Aorta (tissue), 5 donors: ENCODE results near the gene ZNF679. TPM values are rescaled to one million over a fixed set of nuclear protein-coding genes. Genes with fewer than 3 reads are reported as not detected.
A peak's percentile ranks its signal among the peaks of the same experiment; 100 is the strongest.
"Not testable (repeated sequence)": the region's sequence is repeated elsewhere in the genome, so short reads cannot be mapped to it uniquely, and the experiment has no call there.

Experiments used
- ATAC-seq: fragments of 200-7000 bp; cut with Tn5 transposase; one replicate; pipeline ENCODE4 v1.9.1; 2022; ENCODE audit warnings: moderate library complexity; ENCODE audit not compliant: low FRiP score
- DNase-seq, 2 donors: peaks; one replicate each; pipeline ENCODE4 v3.0.0-alpha.2; 2020
- H3K27ac ChIP-seq, 2 donors: one replicate each; pipeline ENCODE4 v1.5.1; 2013; ENCODE audit warnings: low read length in 2 of 2, mild to moderate bottlenecking in 2 of 2, moderate library complexity in 2 of 2, control low read depth in 1 of 2, inconsistent platforms in 1 of 2, low read depth in 1 of 2
- H3K27me3 ChIP-seq, 2 donors: one replicate each; pipeline ENCODE4 v1.6.1; 2013; ENCODE audit warnings: control low read depth in 1 of 2, low read length in 1 of 2, mild to moderate bottlenecking in 1 of 2, moderate library complexity in 1 of 2; ENCODE audit not compliant: insufficient read depth in 2 of 2, control insufficient read depth in 1 of 2
- H3K36me3 ChIP-seq, 2 donors: one replicate each; pipeline ENCODE4 v1.6.1; 2013; ENCODE audit warnings: control low read depth in 1 of 2, low read length in 1 of 2, mild to moderate bottlenecking in 1 of 2; ENCODE audit not compliant: insufficient read depth in 2 of 2, control insufficient read depth in 1 of 2
- H3K4me1 ChIP-seq, 2 donors: one replicate each; pipeline ENCODE4 v1.6.1; 2013; ENCODE audit warnings: low read length in 2 of 2, control low read depth in 1 of 2, mild to moderate bottlenecking in 1 of 2, moderate library complexity in 1 of 2; ENCODE audit not compliant: insufficient read depth in 2 of 2, control insufficient read depth in 1 of 2
- H3K4me3 ChIP-seq, 2 donors: one replicate each; pipeline ENCODE4 v1.5.1; 2013; ENCODE audit warnings: low read length in 2 of 2, control low read depth in 1 of 2, mild to moderate bottlenecking in 1 of 2
- H3K9me3 ChIP-seq: one replicate; pipeline ENCODE4 v1.6.1; 2013; ENCODE audit warnings: mild to moderate bottlenecking, low read length; ENCODE audit not compliant: control insufficient read depth
- WGBS, 2 donors: extraction: QIAGEN DNeasy Blood & Tissue Kit; methylation state at CpG; one replicate each; pipeline ENCODE4 v1.1.7; 2013; 5-methylcytosine and 5-hydroxymethylcytosine counted together
- intact Hi-C, 2 donors: fragments of 100-400 bp; cut with DNase I; formaldehyde crosslinking; loops; one replicate each; pipeline versions ENCODE4 v1.14.2 to v1.15.0; 2022
- polyA plus RNA-seq, 2 donors: library from polyadenylated mRNA; stranded (reverse); fragments of 200-250 nt; gene quantifications; one replicate each; pipeline ENCODE4 v1.2.3, GENCODE V29; 2013
- total RNA-seq, 2 donors: library from RNA; stranded (reverse); fragmentation: NEBNext Ultra II Directional; extraction: Animal tissue kit (Norgen Biotek cat#: 25700); gene quantifications; one replicate each; pipeline ENCODE4 v1.2.1, GENCODE V29; 2021
- donor health status: healthy with polysubstance abuse.
- donor health status: Bipolar disorder and iron deficiency.
- donor health status: DM: no; HTN: no; CAD: no.
- donor health status: DM: no; HTN: no; CAD: no.
- donor health status: DM: yes; HTN: yes; CAD: no.

ZNF679 gene
- total and polyA plus RNA-seq, 4 donors, result not detected

DNA sequence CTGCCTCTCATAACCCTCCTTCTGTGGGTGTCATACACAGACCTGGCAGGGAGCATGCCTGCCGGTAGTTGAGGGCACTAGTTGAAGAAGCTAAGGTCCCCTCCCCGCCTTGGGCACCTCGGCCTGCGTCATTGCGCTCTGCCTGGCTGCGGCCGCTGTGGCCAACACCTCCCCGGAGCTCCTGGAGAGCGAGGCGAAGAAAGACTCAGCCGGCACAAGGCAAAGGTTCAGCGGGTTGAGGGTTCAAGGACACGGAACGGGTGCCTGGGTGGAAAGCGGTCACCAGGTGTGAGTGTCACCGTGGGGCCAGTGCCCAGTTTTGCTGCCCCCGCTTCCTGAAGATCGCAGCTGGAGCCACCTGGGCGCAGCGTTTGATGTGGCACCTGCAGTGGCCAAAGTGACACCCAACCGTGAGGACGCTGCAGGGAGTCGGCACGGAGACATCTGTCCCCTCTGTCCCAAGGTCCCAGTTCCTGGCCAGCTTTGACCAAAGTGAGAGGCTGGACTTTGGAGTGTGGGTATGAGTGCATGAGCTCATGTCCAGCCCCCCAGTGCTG is 36.0 kb upstream of the ZNF679 start:
- intact Hi-C loops, result no loop called here
- ATAC-seq (peak; percentile 11), DNase-seq (no peak)
- 89 to 93% methylated on average over 20 to 24 of the region's 24 CpGs for WGBS, 2 donors
- Histone ChIP-seq H3K27ac (no peak overlapping the region), H3K9me3 (peaks cover 1% of the 10 kb centered on the region), H3K4me3 (no peak overlapping the region), H3K4me1 (no peaks in the 10 kb centered on the region), H3K27me3 (no peaks in the 10 kb centered on the region), H3K36me3 (no peaks in the 10 kb centered on the region)

DNA sequence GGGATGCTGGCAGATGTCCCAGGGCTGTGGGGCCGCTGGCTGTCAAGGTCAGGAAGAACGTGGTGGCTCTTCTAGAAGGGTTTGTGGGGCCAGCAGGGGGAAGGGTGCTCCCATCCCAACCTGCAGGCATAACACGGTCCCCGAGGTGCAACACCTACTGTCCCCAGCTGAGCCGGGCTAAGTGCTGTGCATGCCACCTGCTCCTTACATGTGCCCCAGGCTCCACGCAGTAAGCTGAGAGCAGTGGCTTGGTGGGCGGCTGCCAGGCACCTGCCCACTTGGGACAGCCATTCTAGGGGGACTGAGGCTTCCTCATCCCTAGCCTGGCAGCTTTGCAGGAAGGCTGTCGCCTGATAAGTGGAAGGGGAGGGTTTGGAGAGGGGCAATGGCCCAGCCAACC is 35.5 kb upstream of the ZNF679 start:
- intact Hi-C loops, result no loop called here
- H3K4me3 ChIP-seq, result no peak overlapping the region

DNA sequence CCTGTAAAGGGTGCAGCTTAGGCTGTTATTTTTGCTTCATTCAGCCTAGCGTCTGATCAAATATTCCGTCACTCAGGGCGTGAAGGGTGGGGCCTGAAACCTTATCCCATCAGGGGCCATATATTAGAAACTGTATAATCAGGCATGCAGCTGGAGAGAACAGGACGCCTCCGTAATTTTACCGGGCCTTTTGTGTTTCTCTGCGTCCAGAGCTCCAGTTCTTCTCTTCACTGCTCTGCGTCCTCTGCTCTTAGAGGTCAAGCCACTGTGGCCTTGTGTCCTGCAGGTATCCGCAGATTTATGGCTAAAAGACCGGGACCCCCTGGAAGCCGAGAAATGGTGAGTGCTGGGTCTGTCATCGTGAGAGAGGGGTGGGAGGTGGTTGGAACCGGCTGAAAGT is 21.4 kb upstream of the ZNF679 start, which contains the start of gene ZNF735:
TSS of gene ZNF735 (plus strand) at position 301 of the 400 bp plus-strand sequence. CDS start at position 301, 0 bp downstream.
- no peak for ATAC-seq
- 86 to 87% methylated on average over 13 of the region's 13 CpGs for WGBS, 2 donors

More for the DNA sequence above, 35.5 kb upstream of the ZNF679 start:
- ATAC-seq (no peak), DNase-seq (no peak)
- H3K27me3 ChIP-seq, result no peaks in the 10 kb centered on the region
- WGBS, 2 donors, result 77 to 83% methylated on average over 8 of the region's 8 CpGs
- no peaks in the 10 kb centered on the region for H3K36me3 ChIP-seq
- H3K27ac ChIP-seq, result no peak overlapping the region
- H3K4me1 ChIP-seq, result no peaks in the 10 kb centered on the region
- H3K9me3 ChIP-seq, result no peaks in the 10 kb centered on the region

DNA sequence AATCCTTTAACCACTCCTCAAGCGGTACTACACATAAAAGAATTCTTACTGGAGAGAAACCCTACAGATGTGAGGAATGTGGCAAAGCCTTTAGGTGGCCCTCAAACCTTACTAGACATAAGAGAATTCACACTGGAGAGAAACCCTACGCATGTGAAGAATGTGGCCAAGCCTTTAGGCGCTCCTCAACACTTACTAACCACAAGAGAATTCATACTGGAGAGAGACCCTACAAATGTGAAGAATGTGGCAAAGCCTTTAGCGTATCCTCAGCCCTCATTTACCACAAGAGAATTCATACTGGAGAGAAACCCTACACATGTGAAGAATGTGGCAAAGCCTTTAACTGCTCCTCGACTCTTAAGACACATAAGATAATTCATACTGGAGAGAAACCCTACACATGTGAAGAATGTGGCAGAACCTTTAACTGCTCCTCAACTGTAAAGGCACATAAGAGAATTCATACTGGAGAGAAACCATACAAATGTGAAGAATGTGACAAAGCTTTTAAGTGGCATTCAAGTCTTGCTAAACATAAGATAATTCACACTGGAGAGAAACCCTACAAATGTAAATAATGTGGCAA is 8.5 kb upstream of the ZNF679 start:
- ATAC-seq, H3K27ac ChIP-seq, H3K27me3 ChIP-seq, H3K4me1 ChIP-seq, DNase-seq, intact Hi-C loops, H3K4me3 ChIP-seq, H3K9me3 ChIP-seq, H3K36me3 ChIP-seq: not testable (repeated sequence)
- 71 to 76% methylated on average over 5 of the region's 5 CpGs for WGBS, 2 donors

More for the DNA sequence above, 21.4 kb upstream of the ZNF679 start, which contains the start of gene ZNF735:
- Histone ChIP-seq H3K36me3 (no peaks in the 10 kb centered on the region), H3K9me3 (no peaks in the 10 kb centered on the region), H3K27ac (no peak within 1 kb of the TSS), H3K4me3 (no peak within 1 kb of the TSS), H3K4me1 (no peaks in the 10 kb centered on the region), H3K27me3 (no peaks in the 10 kb centered on the region)
- DNase-seq, result no peak
- intact Hi-C loops, result no loop called here

GRCh38 chr7:64223366-64223765 is 4.9 kb upstream of the ZNF679 start:
- Histone ChIP-seq H3K27me3 (no peaks in the 10 kb centered on the region), H3K4me1 (no peaks in the 10 kb centered on the region), H3K27ac (no peak overlapping the region), H3K9me3 (peaks cover 3% of the 10 kb centered on the region), H3K36me3 (no peaks in the 10 kb centered on the region), H3K4me3 (no peak overlapping the region)
- intact Hi-C loops, result no loop called here
- ATAC-seq (no peak), DNase-seq (no peak)
- 34 to 44% methylated on average over 2 of the region's 2 CpGs for WGBS, 2 donors

- no peaks in the 10 kb centered on the region for H3K9me3 ChIP-seq
- ATAC-seq (no peak), DNase-seq (no peak)
- H3K27me3 ChIP-seq, result no peaks in the 10 kb centered on the region
- H3K4me1 ChIP-seq, result no peaks in the 10 kb centered on the region
- H3K36me3 ChIP-seq, result no peaks in the 10 kb centered on the region
- WGBS, 2 donors, result 80 to 87% methylated on average over 1 of the region's 1 CpG
- no peak overlapping the region for H3K27ac ChIP-seq
- intact Hi-C loops, result no loop called here
- no peak overlapping the region for H3K4me3 ChIP-seq
These were observed 38.2 kb downstream of the ZNF679 start for GRCh38 chr7:64266341-64266919.

DNA sequence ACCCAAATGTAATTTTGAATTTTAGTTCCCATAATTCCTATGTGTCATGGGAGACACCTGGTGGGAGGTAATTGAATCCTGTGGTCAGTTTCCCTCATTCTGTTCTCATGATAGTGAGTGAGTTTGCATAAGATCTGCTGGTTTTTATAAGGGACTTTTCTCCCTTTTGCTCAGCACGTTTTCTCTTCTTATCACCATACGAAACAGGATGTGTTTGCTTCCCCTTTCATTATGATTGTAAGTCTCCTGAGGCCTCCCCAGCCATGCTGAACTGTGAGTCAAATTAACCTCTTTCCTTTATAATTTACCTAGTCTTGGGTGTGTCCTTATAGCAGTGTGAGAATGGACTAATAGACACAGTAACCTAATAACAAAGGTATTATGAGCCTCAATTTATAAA is 49.4 kb downstream of the ZNF679 start:
- no peak for DNase-seq
- no peak overlapping the region for H3K27ac ChIP-seq
- no peaks in the 10 kb centered on the region for H3K27me3 ChIP-seq
- H3K4me3 ChIP-seq, result no peak overlapping the region
- intact Hi-C loops, result no loop called here
- H3K4me1 ChIP-seq, result no peaks in the 10 kb centered on the region
- no peaks in the 10 kb centered on the region for H3K9me3 ChIP-seq
- WGBS, 2 donors, result 57 to 76% methylated on average over 2 of the region's 2 CpGs
- H3K36me3 ChIP-seq, result no peaks in the 10 kb centered on the region
- no peak for ATAC-seq

DNA sequence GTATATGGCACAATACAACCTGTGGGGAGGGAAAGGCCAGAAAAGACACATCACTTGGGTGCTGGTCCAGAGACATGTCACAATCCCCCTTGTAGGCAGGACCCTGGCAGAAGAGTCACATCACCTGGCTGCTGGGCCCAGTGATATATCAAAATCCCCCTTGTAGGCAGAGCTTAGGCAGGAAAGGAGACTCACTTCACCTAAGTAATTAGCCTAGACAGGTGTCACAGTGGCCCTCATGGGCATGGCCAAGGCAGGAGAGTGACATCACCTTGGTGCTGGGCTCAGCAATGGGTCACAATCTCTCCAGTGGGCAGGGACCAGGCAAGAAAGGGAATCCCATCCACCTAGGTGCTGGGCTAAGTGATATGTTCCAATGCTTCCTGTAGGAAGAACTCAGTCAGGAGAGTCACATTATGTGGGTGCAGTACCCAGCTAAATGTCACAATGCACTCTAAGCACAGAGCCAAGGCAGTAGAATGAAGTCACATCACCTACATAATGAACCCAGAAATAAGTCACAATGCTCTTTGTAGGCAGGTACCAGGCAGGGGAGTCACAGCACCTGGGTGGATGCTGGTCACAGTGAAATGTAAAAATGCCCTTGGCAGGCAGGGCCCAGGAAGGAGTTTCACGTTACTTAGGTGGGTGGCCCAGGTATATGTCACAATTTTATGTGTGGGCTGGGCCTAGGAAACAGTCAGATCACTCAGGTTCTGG is 66.6 kb downstream of the ZNF679 start:
- ATAC-seq, result no peak

More for the DNA sequence above, 66.6 kb downstream of the ZNF679 start:
- H3K4me3 ChIP-seq, result no peak overlapping the region
- no peak for DNase-seq
- no peaks in the 10 kb centered on the region for H3K9me3 ChIP-seq
- no peaks in the 10 kb centered on the region for H3K4me1 ChIP-seq
- intact Hi-C loops, result no loop called here
- no peak overlapping the region for H3K27ac ChIP-seq
- no peaks in the 10 kb centered on the region for H3K36me3 ChIP-seq
- no peaks in the 10 kb centered on the region for H3K27me3 ChIP-seq
- WGBS, 2 donors, result 74 to 81% methylated on average over 1 of the region's 1 CpG
